DOHH2 (cell line): ENCODE results near the gene FGF16.
"Not testable (repeated sequence)": the region's sequence is repeated elsewhere in the genome, so short reads cannot be mapped to it uniquely, and the experiment has no call there.

Experiments used
- H3F3A ChIP-seq: fragments of 200-600 bp; sonication (generic), shearing (Covaris generic); 2 replicates; pipeline ENCODE4 v1.6.0; 2016; ENCODE audit warnings: antibody characterized with exemption, mild to moderate bottlenecking; ENCODE audit not compliant: control insufficient read depth, insufficient read depth
- H3K27ac ChIP-seq: fragments of 200-600 bp; sonication (generic); 2 replicates; pipeline ENCODE4 v1.5.1; 2014; ENCODE audit warnings: low read depth, mild to moderate bottlenecking, low read length, moderate library complexity
- H3K27me3 ChIP-seq: fragments of 200-600 bp; sonication (generic); 2 replicates; pipeline ENCODE4 v1.6.1; 2014; ENCODE audit warnings: mild to moderate bottlenecking, low read length, mixed read lengths; ENCODE audit not compliant: control insufficient read depth
- H3K36me3 ChIP-seq: fragments of 200-600 bp; sonication (generic); 2 replicates; pipeline ENCODE4 v1.6.1; 2014; ENCODE audit warnings: mild to moderate bottlenecking, low read length, moderate library complexity, mixed read lengths; ENCODE audit not compliant: control insufficient read depth
- H3K4me1 ChIP-seq: fragments of 200-600 bp; sonication (generic); 2 replicates; pipeline ENCODE4 v1.6.1; 2014; ENCODE audit warnings: mild to moderate bottlenecking, low read length, mixed read lengths; ENCODE audit not compliant: control insufficient read depth
- H3K4me2 ChIP-seq: fragments of 200-600 bp; sonication (generic); 2 replicates; pipeline ENCODE4 v1.6.0; 2014; ENCODE audit warnings: mild to moderate bottlenecking, low read length, moderate library complexity
- H3K4me3 ChIP-seq: fragments of 200-600 bp; sonication (generic); 2 replicates; pipeline ENCODE4 v1.5.1; 2014; ENCODE audit warnings: mild to moderate bottlenecking, low read length, mixed read lengths
- H3K79me2 ChIP-seq: fragments of 200-600 bp; sonication (generic); 2 replicates; pipeline ENCODE4 v1.6.1; 2014; ENCODE audit warnings: mild to moderate bottlenecking, low read length, mixed read lengths; ENCODE audit not compliant: control insufficient read depth
- H3K9me2 ChIP-seq: fragments of 200-600 bp; sonication (generic); replicated peaks from 2 replicates; pipeline ENCODE4 v1.6.1; 2014; ENCODE audit warnings: mild to moderate bottlenecking, low read length, mixed read lengths; ENCODE audit not compliant: control insufficient read depth
- H3K9me3 ChIP-seq: fragments of 200-600 bp; sonication (generic); 2 replicates; pipeline ENCODE4 v1.6.1; 2014; ENCODE audit warnings: antibody characterized with exemption, low read length, mixed read lengths; ENCODE audit not compliant: control insufficient read depth, insufficient read depth
- H4K20me1 ChIP-seq: fragments of 200-600 bp; sonication (generic); 2 replicates; pipeline ENCODE4 v1.6.0; 2014; ENCODE audit warnings: low read depth, mild to moderate bottlenecking, antibody characterized with exemption, low read length, moderate library complexity; ENCODE audit not compliant: control insufficient read depth, insufficient read depth
- EZH2phosphoT487 ChIP-seq: fragments of 200-600 bp; sonication (generic); IDR thresholded peaks from 2 replicates; pipeline ENCODE4 v1.6.1; 2017; ENCODE audit warnings: borderline replicate concordance, mild to moderate bottlenecking, antibody characterized with exemption, low read length, moderate library complexity, mixed read lengths
- TF ChIP-seq, protein P1 (sequence below): fragments of 200-600 bp; sonication (generic); IDR thresholded peaks from one replicate; pipeline ENCODE4 v1.5.1; 2014; ENCODE audit warnings: antibody characterized with exemption, mild to moderate bottlenecking, low read depth, low read length; ENCODE audit not compliant: poor library complexity, severe bottlenecking

The FGF16 gene

GRCh38 chrX:77446908-77447652 lies at the start of gene FGF16:
FGF16 (plus strand) TSS chrX:77447389; CDS start chrX:77447675, 286 bp downstream.
- H3F3A ChIP-seq = no peaks in the 10 kb centered on the region
- no peaks in the 10 kb centered on the region for H3K9me2 ChIP-seq
- H3K36me3 ChIP-seq = no peaks in the 10 kb centered on the region
- H3K27me3 ChIP-seq = no peaks in the 10 kb centered on the region; the same call in 1 of the 2 replicates
- no peaks in the 10 kb centered on the region for H4K20me1 ChIP-seq
- H3K4me1 ChIP-seq = no peaks in the 10 kb centered on the region
- H3K79me2 ChIP-seq = no peaks in the 10 kb centered on the region
- H3K27ac ChIP-seq = no peak within 1 kb of the TSS
- no peak within 1 kb of the TSS for H3K4me3 ChIP-seq
- no peak for TF ChIP-seq EZH2phosphoT487
- TF ChIP-seq, protein P1, sequence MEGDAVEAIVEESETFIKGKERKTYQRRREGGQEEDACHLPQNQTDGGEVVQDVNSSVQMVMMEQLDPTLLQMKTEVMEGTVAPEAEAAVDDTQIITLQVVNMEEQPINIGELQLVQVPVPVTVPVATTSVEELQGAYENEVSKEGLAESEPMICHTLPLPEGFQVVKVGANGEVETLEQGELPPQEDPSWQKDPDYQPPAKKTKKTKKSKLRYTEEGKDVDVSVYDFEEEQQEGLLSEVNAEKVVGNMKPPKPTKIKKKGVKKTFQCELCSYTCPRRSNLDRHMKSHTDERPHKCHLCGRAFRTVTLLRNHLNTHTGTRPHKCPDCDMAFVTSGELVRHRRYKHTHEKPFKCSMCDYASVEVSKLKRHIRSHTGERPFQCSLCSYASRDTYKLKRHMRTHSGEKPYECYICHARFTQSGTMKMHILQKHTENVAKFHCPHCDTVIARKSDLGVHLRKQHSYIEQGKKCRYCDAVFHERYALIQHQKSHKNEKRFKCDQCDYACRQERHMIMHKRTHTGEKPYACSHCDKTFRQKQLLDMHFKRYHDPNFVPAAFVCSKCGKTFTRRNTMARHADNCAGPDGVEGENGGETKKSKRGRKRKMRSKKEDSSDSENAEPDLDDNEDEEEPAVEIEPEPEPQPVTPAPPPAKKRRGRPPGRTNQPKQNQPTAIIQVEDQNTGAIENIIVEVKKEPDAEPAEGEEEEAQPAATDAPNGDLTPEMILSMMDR = no peak
- no peak within 1 kb of the TSS for H3K4me2 ChIP-seq
- H3K9me3 ChIP-seq = no peaks in the 10 kb centered on the region

DNA sequence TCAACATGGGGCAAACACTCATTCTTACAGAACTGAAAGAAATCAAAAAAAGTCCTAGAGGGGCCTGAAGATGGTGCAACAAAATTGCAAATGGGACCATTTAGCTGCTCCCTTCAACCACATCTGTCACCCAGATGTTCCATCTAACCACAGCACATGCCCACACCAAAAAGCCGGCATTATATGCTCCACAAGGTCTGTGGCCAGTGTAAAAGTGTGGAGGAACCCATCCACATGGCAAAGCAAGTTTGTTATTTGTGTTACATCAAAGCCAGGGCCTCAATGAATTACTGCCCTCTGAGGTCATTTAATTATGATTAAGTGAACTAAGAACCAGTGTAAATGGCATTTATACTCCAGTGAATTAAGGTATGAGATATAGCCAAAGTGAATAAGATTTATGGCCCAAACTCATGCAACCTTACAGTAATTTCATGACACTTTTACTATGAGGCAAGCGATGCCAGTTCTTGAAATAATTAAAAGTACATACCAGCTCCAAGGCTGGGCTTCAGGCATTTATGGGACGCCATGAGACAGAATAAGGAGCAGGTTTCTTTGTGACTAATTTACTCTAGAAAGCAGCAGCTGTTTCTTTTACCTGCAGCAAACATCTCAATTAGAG lies 48.7 kb upstream of the FGF16 start:
- no peak overlapping the region for H3K4me2 ChIP-seq
- no peaks in the 10 kb centered on the region for H3K4me1 ChIP-seq
- no peaks in the 10 kb centered on the region for H3K36me3 ChIP-seq
- no peaks in the 10 kb centered on the region for H3K9me2 ChIP-seq
- H3K27me3 ChIP-seq = no peaks in the 10 kb centered on the region
- no peaks in the 10 kb centered on the region for H3K9me3 ChIP-seq
- H4K20me1 ChIP-seq = no peaks in the 10 kb centered on the region
- TF ChIP-seq EZH2phosphoT487 = no peak
- TF ChIP-seq, protein P1 = no peak
- no peaks in the 10 kb centered on the region for H3K79me2 ChIP-seq
- no peak overlapping the region for H3K4me3 ChIP-seq
- no peak overlapping the region for H3K27ac ChIP-seq
- no peaks in the 10 kb centered on the region for H3F3A ChIP-seq

GRCh38 chrX:77404419-77404818 lies 42.8 kb upstream of the FGF16 start:
- no peak overlapping the region for H3K4me3 ChIP-seq
- no peaks in the 10 kb centered on the region for H3K9me3 ChIP-seq
- no peaks in the 10 kb centered on the region for H3K9me2 ChIP-seq
- TF ChIP-seq EZH2phosphoT487 = no peak
- TF ChIP-seq, protein P1 = no peak
- H3K4me1 ChIP-seq = no peaks in the 10 kb centered on the region
- no peaks in the 10 kb centered on the region for H3F3A ChIP-seq
- H3K27ac ChIP-seq = no peak overlapping the region
- no peaks in the 10 kb centered on the region for H3K36me3 ChIP-seq
- no peaks in the 10 kb centered on the region for H4K20me1 ChIP-seq
- no peaks in the 10 kb centered on the region for H3K79me2 ChIP-seq
- H3K27me3 ChIP-seq = no peaks in the 10 kb centered on the region
- no peak overlapping the region for H3K4me2 ChIP-seq

GRCh38 chrX:77407821-77408220 lies 39.4 kb upstream of the FGF16 start:
- not testable (repeated sequence) for H3K9me2 ChIP-seq

More at GRCh38 chrX:77407821-77408220, 39.4 kb upstream of the FGF16 start:
- not testable (repeated sequence) for H3K36me3 ChIP-seq, H3F3A ChIP-seq, H3K4me1 ChIP-seq, H3K79me2 ChIP-seq, H3K27me3 ChIP-seq, H3K4me2 ChIP-seq, H3K9me3 ChIP-seq, H4K20me1 ChIP-seq, H3K27ac ChIP-seq, H3K4me3 ChIP-seq
